GM21786 (cell line): Measurements from ENCODE around the gene PRUNE2.
"Not testable (repeated sequence)": the region's sequence is repeated elsewhere in the genome, so short reads cannot be mapped to it uniquely, and the experiment has no call there.

Experiments used
- ATAC-seq: cut with Tn5 transposase; IDR thresholded peaks from one replicate; pipeline ENCODE4 v1.9.1; 2021; ENCODE audit not compliant: unreplicated experiment

The PRUNE2 gene

DNA sequence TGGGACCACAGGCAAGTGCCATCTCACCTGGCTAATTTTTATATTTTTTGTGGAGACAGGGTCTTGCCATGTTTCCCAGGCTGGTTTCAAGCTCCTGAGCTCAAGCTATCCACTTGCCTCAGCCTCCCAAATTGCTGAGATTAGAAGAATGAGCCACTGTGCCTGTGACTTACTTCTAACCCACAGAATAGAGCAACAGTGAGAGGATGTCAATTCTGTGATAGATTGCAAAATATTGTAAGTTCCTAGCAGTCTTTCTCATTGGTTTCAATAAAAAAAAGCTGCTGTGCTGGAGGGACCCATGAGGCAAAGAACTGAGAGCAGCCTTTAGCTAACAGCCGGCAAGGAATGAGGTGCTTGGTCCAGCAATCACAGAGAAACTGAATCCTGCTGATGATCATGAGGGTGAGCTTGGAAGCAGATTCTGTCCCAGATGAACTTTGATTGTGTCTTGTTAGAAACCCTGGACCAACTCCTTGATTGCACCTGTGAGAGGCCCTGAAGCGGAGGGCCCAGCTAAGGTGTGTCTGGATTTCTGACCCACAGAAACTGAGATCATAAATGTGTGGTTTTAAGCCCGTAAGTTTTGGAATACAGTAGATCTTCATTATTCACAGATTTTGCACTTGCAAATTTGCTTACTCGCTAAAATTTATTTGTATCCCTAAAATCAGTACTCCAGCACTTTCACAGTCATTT is 297.2 kb downstream of the PRUNE2 start:
- no peak for ATAC-seq

DNA sequence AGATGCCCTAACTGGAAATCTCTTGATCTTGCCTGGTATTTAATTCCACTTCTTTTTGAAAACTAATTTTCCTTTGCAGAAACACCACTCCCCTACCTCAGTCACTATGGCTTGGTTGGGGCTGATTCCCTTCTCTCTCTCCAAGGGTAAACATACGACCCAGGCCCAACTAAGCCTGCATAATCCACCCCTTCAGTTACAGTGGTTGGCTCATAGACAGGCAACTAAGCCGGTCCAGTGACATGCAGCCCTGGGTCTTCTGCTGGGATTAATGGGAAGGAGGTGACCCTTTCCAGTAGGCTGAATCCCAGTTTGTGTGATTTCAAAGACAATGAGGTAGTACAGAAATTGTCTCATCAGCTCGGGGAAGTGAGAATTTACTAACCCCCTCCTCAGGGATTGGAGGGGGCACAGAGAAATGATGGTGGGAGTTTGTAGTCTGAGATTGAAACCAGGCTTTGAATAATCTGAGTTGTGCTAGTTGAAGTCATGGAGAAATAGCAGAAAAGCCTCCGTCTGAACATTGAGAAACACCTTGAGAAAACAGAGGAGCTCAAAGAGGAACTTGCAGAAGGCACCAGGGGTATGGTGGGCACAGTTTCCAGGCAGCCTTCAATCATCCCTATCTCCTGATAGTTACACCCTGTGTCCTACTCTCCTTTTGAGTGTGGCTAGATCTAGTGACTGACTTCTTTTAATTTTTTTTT is 298.0 kb downstream of the PRUNE2 start:
- no peak for ATAC-seq

DNA sequence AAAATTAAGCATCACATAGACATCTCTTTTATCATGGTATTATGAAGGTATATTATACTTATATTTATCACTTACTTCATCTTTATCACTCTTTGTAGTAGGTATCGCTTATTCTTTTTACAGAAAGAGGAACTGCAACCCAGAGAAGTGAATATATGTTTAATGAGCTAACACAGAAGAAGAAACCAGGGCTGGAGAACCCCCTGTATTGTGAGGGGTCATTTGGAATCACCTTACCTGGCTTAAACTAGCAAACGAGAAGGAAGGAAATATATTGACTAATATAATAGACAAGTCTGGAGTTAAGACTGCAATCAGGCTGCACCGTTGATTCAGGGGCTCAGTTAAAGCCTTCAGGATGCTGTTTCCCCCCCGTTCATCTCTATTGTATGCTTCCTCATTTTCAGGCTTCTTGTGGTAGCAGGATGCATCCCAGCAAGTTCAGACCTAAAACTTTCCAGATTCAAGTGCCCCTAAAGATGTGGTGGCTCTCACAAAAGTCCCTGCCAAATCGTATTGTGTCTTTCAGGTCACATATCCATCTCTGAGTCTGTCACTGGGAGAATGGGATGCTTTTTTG is 300.5 kb downstream of the PRUNE2 start:
- ATAC-seq = peak; percentile 96

DNA sequence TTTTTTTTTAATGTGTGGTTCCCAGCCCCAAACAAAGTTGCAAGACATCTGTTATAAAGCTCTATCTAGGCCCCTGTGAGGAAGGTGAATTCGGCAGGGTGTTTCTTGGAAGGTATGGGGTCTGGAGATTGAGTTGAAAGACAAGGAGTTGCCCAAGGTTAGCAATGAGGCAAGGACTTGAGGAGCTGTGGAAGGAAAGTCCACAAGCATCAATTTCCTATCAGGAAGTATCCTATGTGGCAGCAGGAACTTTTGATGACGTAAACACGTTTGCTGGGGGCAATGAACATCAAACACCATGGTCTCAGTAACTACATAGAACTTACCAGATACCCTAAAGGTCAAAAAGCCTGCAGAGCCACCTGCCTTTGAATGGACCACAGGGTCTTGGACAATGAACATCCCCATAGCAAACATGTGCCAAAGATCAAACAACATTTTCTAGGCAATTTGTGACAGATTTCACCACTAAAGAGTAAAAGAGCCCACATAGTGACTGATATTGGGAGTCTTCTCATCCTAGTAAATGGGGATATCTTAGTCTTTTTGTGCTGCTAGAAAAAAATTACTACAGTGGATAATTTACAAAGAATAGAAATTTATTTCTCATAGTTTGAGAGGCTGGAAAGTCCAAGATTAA is 301.9 kb downstream of the PRUNE2 start:
- no peak for ATAC-seq

DNA sequence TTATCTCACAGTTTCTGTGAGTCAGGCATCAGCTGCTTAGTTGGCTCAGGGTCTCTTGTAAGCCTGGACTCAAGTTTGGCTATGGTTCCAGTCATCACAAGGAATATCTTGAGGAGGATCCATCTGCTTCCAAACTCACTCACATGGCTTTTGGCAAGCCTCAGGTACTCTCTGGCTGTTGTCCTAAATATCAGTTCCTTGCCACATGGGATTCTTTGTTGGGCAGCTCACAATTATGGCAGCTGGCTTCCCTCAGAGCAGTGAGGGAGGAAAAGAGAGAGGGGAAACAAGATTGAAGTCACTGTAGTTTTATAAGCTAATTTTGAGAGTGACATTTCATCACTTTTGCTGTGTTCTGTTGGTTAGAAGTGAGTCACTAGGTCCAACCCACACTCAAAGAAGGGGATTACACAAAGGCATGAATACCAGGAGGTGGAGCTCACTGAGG is 302.4 kb downstream of the PRUNE2 start:
- ATAC-seq = no peak

DNA sequence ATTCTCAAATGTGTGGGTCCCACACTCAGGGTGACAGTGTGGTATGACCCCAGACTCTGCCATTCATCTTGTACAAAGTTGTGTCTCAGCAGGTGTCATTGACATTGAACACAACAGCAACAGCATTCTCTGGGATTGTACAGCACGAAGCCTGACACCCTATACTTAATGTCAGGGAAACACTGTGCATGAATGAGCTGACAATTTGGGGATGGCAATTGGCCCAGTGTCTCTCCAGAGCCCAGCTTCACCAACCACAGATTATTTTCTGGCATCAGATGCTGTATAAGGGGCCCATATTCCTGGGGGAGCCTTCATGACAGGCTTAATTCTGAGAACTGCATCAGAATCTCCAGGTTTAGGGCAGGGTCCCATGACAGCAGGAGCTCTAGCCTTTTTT is 303.7 kb downstream of the PRUNE2 start:
- ATAC-seq = no peak

DNA sequence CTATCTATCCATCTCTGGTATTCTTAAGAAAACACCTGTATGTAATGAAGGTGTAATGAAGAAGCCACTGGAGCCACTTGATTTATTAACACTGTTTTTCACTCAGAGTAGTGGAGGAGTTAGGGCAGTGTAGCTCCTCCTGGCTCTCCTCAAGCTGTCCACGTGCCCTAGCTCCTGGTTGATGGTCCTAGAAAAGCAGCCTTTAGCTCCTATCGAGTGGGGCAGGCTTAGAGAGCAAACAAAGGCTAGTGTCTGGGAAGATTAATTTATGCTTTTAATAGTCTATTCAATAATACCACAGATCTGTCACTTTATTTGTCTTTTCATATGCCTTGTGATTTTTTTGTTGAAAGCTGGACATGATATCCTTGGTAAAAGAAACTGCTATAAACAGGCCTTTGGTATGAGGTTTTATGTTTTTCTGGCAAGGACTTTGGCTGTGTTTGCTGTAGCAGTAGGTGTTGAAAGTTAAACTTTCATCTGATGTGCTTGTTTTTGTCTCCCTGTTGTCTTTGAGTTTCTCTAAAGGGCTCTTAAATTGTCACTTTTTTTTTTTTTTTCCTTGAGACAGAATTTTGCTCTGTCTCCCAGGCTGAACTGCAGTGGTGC is 305.8 kb downstream of the PRUNE2 start:
- ATAC-seq = no peak

DNA sequence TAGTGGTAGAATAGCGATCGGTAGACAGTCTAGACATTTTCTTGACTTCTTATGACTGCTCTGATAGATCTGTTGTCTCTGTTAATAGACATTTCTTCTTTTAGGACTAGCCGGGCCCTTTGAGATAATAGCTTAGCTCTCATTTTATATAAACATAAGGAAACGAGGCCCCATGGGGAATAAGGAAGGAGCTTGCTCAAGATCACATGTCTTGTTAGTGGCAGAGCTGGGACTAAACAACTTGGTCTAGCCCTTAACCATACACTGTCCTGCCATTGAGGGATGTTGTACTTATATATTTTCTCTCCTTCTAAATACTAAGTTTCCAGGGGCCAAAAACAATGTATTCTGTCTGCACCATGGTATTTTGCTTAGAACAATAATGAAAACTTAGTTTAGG is 306.9 kb downstream of the PRUNE2 start:
- no peak for ATAC-seq

DNA sequence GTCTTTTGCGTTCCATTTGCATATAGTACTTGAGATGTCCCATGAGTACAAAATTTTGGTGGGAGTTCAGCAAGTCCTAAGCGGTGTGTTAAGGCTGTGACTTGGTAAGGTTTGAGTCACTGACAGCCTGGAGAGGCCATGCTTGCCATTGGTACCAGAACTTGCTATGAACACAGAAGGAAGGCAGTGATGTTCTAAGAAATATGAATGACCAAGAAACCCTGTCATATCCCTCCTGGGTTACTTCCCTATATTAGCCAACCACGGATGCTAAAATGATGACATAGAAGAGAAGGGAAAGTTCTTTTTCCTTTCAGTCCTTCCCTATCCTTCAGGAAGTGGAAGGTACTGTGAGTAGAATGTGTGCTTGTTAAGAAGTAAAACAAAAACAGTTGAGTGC is 310.3 kb downstream of the PRUNE2 start:
- ATAC-seq = no peak

DNA sequence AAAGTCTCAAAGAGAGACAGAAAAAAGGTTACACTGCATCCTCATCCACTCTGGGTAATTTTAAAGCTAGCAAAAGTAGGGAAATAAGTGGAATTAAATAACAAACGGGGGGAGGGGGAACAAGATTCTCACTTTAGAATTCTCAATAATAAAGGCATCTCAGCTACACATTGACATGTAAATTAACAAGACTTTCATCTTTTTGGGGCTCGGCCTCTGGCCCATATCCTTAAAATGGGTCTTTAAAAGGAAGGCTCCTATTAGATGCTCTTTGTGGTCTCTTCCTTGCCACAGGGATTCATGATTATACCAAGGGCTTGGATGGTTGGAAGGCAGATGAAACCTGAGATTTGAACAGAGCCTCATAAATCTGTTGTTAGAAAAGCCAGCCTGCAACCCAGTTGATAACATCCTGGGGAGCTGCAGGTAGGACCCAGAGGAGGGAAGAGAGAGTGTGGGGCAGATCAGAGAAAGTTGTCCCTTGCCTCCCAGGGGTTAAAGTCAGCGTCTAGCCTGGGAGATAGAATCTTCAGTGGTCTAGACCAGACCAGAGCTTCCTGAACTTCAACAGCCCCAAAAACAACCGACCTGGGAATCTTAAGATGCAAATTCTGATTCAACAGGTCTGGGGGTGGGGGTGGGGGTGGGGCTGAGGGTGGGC is 311.0 kb downstream of the PRUNE2 start:
- ATAC-seq = no peak

DNA sequence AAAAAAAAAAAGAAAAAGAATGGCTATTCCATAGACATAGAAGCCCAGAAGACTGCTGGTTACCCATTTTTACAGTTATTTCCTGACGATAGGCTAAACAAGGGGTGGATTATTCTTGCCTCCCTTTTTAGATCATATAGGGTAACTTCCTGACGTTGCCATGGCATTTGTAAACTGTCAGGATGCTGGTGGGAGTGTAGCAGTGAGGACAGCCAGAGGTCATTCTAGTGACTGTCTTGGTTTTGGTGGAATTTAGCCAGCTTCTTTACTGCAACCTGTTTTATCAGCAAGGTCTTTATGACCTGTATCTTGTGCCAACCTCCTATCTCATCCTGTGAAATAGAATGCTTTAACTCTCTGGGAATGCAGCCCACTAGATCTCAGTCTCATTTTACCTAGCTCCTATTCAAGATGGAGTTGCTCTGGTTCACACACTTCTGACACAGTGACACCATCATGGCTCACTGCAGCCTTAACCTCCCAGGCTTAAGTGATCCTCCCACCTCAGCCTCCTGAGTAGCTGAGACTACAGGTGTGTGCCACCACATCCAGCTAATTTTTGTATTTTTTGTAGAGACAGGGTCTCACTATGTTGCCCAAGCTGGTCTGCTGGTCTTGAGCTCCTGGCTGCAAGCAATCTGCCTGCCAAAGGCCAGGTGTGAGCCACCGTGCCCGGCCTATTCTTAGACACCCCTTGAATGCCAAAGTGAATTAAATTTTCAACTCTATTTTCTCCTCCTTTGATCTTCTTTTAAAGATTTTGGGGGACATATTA is 311.8 kb downstream of the PRUNE2 start:
- not testable (repeated sequence) for ATAC-seq

DNA sequence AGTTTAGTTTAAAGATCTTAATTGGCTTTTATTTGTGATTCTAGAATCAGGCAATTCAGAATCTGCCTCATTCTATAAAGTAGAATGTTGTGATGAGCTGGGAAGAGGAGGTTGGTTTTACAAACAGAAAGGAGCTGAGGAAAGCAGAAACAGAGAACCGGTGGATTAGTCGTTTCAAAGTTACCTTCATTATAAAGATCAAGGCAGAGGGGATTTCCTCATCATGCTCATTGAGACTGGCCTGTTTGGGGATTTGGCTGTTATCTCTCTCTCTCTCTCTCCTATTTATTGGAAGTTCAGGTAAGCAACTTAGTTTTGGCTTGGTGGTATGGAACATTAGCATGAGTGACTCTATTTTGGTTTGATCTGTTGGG is 313.0 kb downstream of the PRUNE2 start:
- ATAC-seq = no peak

DNA sequence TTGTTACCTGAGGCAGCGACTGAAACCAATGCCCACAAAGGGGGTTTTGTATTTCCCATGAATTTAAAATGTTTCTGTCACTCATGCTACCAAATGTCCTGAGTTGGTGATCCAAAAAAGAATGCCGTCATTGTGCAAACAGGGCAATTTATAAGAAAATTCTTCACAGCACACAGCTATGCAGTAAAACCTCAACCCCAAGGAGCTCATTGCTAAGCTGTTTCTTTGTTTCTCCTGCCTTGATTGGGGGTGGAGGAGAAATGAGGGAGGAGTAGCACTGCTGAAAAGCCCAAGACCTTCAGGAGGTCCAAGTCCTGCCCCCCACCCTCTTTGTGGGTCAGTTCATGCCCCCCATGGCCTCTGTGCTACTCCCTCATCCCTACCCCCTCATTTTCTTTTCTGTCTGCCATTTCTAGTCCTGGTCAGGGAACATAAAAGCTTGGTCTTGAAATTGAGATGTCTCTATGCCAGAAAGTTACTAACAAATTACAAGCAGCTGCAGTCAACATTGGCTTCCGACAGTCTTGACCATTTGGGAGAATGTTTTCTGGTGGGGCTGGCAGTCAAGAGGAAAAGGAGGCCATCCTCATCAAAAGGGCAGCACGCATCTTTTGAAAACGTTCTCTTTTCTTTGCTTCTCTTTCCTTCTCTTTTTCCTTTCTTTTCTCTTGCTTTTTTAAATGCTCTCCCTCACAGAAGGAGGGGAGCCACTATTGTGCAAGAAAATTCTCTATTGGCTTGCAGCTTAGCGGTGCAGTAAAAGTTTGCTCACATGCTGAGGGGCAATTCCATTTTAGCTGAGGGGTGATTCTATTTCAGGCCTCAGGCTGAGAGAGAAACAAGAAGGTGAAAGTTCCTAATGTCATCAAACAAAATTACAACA is 313.6 kb downstream of the PRUNE2 start:
- ATAC-seq = no peak

DNA sequence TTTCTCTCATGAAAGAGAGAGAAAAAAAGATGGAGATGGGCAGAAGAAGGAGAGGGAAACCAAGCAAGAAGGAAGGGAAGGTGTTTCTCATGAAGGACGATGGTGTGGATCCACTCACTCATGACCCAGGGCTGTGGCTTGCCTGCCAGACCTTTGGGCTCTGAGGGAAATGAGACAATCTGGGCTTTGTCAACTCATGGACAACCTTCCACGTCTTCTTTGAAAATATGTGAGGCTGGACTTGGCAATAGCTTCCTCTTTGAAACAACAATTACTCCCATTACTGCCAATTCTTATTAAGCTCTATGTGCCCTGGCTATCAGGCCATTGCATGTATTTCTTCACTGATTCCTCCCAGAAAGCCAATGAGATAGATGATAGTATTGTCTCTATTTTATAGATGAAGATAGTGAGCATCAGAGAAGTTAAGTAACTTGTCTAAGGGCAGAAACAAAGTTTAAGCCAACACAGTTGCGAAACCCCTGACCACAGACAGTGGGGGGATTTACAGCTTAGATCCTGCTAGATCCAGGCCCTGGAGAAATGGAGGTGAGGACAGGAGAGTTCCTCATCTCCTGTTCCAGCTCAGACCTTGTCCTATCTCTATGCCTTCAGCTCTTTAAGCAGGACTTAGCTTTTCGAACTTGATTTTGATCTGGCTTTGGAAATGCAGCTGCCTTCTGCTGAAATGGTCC is 314.5 kb downstream of the PRUNE2 start:
- no peak for ATAC-seq

DNA sequence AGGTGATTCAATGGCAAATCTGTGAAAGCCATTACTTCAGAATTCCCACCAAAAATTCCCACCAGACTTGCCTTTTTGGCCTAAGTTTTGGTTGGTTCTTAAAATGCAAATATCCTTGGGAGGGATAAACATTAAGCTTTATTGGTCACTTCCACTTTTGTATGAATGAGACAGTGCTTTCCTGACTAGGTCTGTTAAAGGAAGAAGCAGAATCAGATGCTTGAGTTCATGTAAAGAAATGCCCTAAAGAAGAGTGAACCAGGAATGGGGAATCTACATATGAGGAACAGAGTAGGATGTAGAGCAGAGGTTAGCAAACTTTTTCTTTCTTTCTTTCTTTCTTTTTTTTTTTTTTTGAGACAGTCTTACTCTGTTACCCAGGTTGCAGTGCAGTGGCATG is 317.6 kb downstream of the PRUNE2 start:
- ATAC-seq = no peak

DNA sequence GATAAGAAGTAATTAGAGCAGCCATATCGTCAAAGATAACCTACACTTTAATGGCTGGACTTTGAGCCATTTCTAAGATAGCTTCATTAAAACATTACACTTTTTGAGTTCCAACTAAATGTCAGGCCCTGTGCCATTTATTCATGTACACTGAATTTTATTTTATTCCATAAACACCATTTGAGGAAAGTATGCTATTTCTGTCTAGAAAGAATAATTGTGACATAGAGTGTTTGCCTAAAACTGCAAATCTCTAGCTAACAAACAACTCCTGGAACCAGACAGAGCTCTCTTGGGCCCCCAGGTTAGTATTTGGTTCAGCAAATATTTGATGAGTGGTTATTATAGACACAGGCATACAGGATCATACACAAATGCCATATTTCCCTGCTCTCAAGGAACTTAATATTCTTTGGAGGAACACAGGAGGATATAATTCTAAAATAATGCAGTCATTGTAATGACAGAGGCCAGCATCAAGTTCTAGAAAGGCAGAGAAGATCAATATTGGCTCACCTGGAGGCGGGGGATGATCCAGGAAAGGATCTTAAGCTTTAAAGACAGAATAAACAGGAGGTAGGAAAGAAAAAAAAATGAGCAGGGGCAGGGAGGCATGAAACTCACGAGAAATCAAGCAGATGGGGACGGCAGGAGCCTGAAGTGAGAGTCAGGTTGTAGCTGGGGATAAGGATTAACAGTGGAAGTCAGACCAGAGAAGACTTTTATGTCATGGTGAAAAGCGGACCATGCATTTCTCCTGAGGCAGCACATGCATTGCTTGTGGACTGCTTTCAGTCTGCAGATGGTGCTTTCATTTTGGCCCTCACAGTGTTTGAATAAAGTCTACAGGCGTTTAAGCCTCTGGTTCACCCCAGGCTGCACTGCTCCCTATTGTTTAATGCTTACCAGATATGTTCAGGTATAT is 319.3 kb downstream of the PRUNE2 start:
- ATAC-seq = no peak
